ENCODE data around the gene SHBG.

SHBG gene

DNA sequence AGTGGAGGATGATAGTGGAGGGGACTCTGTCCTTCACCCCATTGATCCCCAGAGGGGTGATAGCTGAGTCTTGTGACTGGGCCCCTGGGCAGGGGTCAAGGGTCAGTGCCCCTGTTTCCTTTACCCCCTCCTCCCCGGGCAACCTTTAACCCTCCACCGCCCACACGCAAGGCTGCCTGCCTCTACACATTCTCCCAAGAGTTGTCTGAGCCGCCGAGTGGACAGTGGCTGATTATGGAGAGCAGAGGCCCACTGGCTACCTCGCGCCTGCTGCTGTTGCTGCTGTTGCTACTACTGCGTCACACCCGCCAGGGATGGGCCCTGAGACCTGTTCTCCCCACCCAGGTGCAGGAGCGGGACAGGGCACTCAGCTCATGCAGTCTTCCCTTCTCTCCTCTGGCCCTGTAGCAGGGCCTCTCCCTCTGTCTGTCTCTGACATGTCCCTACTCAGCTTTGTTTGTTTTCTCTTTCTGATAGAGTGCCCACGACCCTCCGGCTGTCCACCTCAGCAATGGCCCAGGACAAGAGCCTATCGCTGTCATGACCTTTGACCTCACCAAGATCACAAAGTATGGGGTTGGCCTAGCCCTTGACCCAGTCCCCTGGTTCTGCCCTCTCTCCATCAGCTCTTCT lies at the start of gene SHBG:
TSS of gene SHBG (plus strand) at position 197 of the 633 bp plus-strand sequence. CDS start at position 235, 38 bp downstream.
- no peak for TF ChIP-seq ZNF274 (IDR thresholded peaks at IDR 0.05; ENCODE audit: low read depth, low read length)
- no peak within 1 kb of the TSS for H3K4me3 ChIP-seq (ENCODE audit: low read length)

- no peak overlapping the region for H3K4me3 ChIP-seq (ENCODE audit: low read length)
- TF ChIP-seq ZNF274 (IDR thresholded peaks at IDR 0.05; ENCODE audit: low read depth, low read length), result no peak
Measured at GRCh38 chr17:7580604-7581575, 49.0 kb upstream of the SHBG start.

- TF ChIP-seq ZNF274 (IDR thresholded peaks at IDR 0.05; ENCODE audit: low read depth, low read length), result no peak
- peak overlapping the region; percentile 92; the same call in 1 of the 2 replicates for H3K4me3 ChIP-seq (ENCODE audit: low read length)
Measured at GRCh38 chr17:7582396-7583252, 47.3 kb upstream of the SHBG start.

DNA sequence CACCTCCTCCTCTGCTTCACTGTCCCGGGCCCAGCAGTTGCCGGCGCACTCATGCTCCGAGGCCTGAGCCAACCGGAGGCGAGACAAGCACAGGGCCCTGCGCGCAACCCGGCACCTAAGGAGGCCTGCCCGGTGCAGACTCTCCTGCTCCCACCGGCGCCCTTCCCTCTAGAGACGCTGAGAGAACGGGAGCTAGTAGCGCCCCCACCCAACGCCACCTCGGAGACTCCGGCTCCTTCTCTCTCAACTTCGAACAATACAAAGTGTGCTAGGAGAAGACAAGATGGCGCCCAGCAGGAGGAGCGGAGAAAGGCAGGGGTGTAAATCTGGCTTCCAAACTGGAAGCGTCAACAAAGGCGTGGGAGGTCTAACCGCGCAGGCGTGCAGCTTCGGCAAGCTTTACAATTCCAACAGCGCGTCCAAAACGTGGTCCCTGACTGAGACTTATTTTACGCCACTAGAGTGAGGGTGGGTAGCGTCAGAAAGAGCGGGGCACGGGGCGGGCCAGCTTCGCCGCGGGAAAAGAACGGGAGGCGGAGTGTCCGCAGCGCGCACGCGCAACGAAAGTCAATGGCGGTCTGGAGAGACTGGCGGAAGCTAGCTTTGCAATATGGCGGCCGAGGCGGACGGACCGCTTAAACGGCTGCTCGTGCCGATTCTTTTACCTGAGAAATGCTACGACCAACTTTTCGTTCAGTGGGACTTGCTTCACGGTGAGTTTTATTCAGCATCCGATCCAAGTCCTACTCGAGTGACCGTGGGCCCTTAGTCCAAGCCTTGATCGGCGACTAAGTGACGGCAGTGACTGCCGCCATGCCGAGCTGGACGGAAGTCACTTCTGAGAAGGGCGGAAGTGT lies 46.5 kb upstream of the SHBG start, which contains the start of gene MPDU1:
TSS of gene MPDU1 (plus strand) at position 600 of the 857 bp plus-strand sequence. CDS start at position 611, 11 bp downstream.
- TF ChIP-seq ZNF274 (IDR thresholded peaks at IDR 0.05; ENCODE audit: low read depth, low read length), result no peak
- peak within 1 kb of the TSS; percentile 92 for H3K4me3 ChIP-seq (ENCODE audit: low read length)

GRCh38 chr17:7586673-7587419 lies 43.1 kb upstream of the SHBG start:
- TF ChIP-seq ZNF274 (IDR thresholded peaks at IDR 0.05; ENCODE audit: low read depth, low read length), result no peak
- no peak overlapping the region for H3K4me3 ChIP-seq (ENCODE audit: low read length)

- TF ChIP-seq ZNF274 (IDR thresholded peaks at IDR 0.05; ENCODE audit: low read depth, low read length), result no peak
- no peak overlapping the region for H3K4me3 ChIP-seq (ENCODE audit: low read length)
Measured at GRCh38 chr17:7587420-7588151, 42.3 kb upstream of the SHBG start.

- no peak for TF ChIP-seq ZNF274 (IDR thresholded peaks at IDR 0.05; ENCODE audit: low read depth, low read length)
- H3K4me3 ChIP-seq (ENCODE audit: low read length), result no peak overlapping the region
Measured at GRCh38 chr17:7588553-7589203, 41.3 kb upstream of the SHBG start.

- TF ChIP-seq ZNF274 (IDR thresholded peaks at IDR 0.05; ENCODE audit: low read depth, low read length), result no peak
- H3K4me3 ChIP-seq (ENCODE audit: low read length), result no peak overlapping the region
Measured at GRCh38 chr17:7589204-7589868, 40.6 kb upstream of the SHBG start.

- TF ChIP-seq ZNF274 (IDR thresholded peaks at IDR 0.05; ENCODE audit: low read depth, low read length), result no peak
- H3K4me3 ChIP-seq (ENCODE audit: low read length), result no peak within 1 kb of the TSS
Measured at GRCh38 chr17:7589891-7590691, 39.8 kb upstream of the SHBG start, which contains the start of gene SOX15. Gene SOX15, minus strand, starts transcription at chr17:7590094. Its CDS starts 418 bp downstream, at chr17:7589676.

DNA sequence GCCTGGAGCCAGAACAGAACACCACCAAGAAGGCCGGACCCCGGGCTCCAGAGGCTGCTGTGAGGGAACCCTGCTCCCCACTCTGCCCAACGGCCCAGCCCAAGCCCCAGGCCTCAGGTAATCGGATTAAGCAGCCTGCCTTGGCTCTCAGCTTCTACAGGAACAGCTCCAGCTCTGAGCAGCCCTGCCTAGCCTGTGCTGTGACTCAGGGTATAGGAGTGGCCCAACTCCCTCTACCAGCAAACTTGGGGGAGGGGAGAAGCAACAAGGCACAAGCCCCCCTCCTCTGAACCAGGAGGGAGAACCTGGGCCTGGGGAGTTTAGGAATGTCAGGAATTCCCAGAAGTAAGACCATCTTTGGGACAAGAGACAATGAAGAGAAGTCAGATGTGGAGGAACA lies 39.2 kb upstream of the SHBG start:
- no peak overlapping the region for H3K4me3 ChIP-seq (ENCODE audit: low read length)
- no peak for TF ChIP-seq ZNF274 (IDR thresholded peaks at IDR 0.05; ENCODE audit: low read depth, low read length)

Data from GM08714 (cell line).